HG03457 (cell line): ENCODE results near the gene ALG3.
A peak's percentile ranks its signal among the peaks of the same experiment; 100 is the strongest.

Source experiments
- ATAC-seq: cut with Tn5 transposase; IDR thresholded peaks from one replicate; pipeline ENCODE4 v1.9.1; 2021; ENCODE audit warnings: moderate number of reproducible peaks; ENCODE audit not compliant: unreplicated experiment

The ALG3 gene

DNA sequence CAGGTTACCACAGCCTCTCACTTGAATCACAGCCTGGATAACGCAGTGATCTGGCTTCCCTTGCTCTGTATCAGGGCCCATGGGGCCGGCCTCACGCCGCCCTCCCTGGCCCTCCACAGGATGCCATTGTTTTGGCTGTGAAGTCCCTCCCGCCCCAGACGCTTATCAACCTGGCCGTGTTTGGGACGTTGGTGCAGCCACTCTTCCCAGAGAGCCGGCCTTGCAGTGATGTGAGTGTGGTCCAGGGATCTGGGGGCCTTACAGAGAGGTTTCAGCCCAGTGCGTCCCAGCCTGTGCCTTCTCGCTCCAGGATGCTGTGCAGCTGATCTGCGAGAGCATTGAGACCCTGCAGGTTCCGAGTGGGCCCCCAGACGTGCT is 12.7 kb downstream of the ALG3 start:
- ATAC-seq, result no peak

DNA sequence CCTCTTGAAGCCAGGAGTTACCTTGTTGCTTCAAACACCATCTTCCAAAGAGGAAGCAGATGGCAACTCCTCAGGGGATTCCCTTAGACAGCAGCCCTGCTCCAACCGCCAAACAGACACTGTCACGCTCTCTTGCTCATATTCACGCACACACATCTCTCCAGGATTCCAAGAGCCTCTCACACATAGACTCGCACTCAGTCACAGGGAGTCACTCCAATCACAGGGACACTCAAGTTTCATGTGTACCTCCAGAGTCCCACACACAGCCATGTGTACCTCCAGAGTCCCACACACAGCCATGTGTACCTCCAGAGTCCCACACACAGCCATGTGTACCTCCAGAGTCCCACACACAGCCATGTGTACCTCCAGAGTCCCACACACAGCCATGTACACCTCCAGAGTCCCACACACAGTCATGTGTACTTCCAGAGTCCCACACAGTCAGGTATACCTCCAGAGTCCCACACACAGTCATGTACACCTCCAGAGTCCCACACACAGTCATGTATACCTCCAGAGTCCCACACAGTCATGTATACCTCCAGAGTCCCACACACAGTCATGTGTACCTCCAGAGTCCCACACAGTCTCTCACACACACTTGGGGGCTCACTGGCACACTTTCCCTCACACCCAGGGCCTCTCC is 13.3 kb downstream of the ALG3 start:
- ATAC-seq, result no peak

DNA sequence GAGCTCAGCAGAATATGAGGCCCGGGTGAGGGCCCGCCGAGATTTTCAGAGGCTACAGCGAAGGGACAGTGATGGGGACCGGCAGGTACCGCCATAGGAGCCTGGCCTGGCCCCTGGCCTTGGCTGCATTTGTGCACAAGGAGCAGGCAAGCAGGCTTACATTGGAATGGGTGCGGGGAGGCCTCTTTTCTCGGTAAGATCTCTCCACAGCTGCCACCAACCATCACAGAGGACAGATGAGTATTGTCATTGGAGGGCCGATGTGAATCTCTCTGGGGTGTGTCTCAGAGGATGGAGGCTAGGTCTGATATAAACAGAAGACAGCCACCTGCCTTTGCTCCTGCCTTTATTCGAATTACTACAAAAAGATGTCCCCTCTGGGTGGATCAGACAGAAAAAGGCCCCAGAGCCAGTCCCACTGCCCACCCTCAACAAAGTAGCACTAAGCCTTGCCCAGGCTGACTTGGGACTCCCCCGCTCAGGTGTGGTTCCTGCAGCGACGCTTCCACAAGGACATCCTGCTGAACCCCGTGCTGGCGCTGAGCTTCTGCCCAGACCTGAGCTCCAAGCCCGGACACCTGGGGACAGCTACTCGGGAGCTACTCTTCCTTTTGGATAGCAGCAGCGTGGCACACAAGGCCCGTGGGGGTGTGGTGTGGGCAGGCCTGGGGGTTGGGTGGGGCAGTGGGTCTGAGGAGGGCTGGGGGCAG is 13.9 kb downstream of the ALG3 start:
- ATAC-seq, result no peak

DNA sequence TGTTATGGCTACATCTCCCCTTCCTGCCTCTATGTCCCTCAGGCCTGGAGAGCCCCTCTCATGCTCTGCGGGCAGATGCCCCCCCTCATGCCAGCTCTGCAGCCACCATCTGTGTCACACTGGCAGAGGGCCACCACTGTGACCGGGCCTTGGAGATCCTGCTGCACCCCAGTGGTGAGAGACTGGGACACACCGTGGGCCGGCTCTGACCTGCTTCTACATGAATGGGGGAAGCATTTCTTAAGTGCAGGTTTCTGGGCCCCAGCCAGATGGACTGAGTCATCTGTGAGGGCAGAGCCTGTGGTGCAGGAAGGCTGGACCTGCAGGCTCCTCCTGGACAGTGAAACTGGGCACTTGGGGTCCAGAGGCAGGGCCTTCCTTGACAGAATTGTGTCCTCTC is 14.5 kb downstream of the ALG3 start:
- no peak for ATAC-seq

DNA sequence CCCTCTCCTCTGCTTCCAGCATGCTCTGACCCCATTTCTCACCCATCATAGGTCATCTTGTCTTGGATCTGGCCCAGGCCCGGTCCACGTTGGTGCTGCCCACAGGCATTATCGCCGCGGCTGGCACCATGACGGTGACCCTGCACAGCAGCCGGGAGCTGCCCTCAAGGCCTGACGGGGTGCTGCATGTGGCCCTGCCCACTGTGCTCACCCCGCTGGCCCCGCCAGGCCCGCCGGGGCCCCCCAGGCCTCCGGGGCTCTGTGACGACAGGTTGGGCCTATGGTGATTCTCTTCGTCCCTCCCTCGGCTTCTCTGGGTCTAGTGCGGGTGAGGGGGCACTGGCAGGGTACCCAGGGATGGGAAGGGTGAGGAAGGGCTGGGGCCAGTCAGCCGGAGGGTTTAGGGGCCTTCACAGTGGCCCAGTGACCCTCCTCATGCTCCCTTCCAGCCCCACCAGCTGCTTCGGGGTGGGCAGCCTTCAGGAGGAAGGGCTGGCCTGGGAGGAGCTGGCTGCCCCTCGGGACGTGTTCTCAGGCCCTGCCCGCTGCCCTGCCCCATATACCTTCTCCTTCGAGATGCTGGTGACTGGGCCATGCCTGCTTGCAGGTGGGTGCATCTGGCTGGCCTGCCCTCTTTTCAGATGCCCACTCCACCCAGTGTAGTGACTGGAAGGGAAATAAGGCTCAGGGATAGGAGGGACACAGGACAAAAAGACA is 15.5 kb downstream of the ALG3 start:
- ATAC-seq, result no peak

DNA sequence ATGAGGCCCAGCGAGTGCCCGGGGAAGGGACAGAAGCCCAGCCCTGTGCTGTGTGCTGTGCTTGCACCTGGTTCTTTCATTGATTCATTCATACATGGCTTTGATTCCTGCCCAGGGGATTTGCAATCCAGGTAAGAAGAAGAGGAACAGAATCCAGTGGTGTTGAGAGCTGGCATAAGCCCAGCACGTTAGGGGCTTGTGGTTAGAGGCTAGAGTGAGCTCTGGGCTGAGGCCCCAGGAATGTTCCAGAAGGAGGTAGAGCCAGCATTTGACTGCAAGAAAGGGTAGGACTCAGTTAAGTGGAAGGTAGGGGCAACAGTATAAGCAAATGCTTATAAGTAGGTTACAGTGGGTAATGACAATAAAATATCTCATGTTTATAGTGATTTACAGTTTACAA is 17.1 kb downstream of the ALG3 start:
- no peak for ATAC-seq

DNA sequence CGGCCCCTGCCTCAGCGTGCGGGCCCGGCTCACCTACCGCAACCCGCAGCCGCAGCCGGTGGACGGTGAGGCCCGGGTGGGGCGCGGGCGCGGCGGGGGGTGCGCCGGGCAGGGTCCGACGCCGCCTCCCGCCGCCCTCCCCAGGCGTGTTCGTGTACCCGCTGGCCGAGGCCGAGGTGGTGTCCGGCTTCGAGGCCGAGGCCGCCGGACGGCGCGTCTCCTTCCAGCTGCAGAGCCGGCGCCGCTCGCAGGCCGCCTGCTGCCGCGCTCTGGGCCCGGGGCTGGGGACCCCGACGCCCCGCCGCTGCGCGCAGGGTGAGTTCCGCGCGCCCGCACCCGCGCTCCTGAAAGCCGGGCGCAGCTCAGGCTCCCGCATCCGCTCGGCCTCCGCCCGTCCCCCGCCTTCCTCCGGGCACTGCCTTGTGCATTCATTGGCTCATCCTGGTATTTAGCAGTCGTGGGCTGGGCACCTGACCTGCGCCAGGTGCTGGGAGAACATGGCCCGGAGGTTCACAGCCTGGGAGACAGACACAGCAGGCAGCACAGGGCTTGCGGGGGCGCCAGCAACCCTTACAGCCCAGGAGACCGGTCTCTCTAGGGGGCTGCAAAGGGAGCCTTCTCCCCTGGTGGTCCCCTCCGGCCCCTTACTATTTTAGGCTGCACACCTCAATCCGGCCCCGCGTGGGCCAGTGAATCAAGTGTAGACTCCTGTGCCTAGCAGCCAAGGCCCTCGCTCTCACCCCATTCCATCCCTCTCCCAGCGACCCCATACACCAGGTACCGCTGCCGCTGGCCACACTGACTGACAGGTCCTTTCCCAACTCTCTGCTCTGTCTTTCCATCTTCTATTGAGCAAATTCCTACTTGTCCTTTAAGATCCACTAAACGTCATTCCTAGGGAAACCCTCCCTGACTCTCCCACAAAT is 17.9 kb downstream of the ALG3 start:
- no peak for ATAC-seq

DNA sequence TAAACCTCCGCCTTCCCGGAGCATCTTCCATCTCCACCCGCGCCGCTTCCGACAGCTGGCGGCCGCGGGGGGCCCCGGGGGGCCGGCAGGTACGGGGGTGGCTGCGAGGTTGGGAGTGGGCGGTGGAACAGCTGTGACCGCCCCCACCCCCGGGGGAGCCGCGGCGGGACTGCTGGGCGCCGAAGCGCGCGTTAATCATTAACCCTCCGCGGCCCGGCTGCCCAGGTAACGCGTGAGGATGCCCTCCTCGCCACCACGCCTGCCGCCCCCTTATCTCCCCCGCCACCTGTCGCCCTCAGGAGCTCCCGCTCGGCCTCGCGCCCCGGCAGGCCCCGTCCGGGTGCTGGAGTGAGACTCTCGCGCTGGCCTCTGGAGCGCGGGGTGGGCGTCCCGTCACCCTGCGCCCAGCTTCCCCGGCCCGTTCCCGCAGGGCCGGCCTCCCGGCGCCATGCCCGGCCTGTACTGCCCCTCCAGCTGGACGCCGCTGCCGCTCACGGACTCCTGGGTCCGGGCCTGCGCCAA is 18.6 kb downstream of the ALG3 start:
- ATAC-seq, result no peak

DNA sequence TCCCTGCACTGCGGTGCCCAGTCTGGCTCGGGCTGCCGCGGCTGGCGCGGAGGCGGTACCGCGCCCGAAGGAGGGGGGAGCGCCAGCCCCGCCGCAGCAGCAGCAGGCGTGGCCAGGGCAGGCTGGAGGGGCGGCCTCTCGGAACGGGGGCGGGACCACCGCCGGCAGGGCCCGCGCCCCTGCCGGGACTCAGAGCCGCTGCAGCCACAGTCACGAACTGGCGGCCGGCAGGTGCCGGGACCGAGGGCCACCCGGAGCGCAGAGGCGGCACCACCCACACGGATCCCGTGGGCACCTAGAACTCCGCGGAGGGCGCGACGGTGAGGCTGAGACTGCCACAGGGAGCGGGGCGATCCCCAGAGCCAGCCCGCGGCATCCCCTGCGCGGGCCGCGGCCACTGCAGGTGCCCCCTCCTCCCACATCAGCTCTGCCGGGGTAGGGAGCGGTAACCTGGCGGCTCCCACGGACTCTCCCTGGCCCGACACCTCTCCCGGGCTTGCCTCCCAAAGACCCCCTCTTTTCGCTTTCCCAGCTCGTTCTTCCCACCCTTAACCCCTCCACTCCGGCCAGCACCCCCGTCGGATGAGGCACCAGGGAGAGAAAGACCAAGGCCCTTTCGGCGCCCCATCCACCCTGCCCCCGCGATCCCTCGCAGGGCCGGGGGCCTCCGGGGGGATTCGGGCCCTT is 19.2 kb downstream of the ALG3 start, which contains the start of gene VWA5B2:
VWA5B2 (plus strand) TSS at position 192 of the 687 bp plus-strand sequence. CDS start 944 bp downstream, outside the sequence.
- ATAC-seq, result peak; percentile 82

DNA sequence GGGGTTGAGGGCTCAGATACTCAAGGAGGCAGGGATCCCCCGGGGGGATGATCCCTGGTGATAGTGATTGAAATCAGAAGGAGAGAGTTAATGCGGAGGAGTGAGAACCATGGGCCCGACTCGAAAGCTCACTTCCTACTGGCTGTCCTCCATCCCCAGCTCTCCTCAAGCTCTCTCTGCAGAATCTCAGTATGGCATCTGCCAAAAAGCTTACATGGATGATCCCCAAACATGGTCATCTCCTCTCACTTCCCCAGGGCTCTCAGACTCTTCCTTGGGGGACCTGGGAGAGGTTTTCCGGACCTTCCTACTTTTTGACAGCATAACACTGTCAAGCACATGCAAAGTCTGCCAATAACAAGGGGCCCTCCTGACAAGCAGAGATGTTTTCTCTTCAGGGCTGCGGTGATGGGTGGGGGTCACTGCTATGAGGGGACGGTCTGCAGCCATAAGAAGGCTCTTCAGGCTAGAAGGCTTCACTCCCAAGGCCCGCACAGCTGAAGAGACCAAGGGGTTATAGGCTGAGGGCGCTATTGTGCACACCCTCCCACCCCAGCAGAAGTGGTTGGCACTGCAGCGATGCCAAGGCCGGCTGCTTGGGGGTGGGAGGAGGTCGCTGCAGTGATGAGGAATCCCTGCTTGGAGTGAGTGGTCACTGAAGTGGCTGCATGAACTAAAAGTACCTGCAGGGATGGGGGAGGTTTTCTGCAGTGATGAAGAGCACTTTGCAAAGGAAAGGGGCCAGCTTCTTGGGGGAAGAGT is 20.2 kb downstream of the ALG3 start:
- ATAC-seq, result no peak

DNA sequence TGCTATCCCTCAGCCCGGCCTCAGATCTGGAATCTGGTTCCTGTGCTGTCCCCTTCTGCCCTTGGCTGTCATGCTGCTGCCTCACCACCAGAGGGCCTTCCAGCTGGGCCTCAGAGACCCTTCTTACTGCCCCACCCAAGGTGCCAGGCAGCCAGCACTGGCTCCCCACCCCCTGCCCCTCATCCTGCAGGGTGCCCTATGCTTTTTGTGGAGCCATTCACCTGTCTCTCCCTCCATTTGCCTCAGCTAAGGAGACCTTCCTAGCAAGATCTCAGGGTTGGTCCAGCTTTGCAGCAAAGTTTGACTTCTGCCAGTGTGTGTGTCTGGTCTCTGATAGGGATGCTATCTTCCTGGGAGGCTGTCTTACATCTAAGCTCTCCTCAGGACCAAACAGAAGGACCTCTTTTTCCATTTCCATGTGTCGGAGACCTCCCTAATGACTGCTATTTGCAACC is 21.3 kb downstream of the ALG3 start:
- ATAC-seq, result no peak

DNA sequence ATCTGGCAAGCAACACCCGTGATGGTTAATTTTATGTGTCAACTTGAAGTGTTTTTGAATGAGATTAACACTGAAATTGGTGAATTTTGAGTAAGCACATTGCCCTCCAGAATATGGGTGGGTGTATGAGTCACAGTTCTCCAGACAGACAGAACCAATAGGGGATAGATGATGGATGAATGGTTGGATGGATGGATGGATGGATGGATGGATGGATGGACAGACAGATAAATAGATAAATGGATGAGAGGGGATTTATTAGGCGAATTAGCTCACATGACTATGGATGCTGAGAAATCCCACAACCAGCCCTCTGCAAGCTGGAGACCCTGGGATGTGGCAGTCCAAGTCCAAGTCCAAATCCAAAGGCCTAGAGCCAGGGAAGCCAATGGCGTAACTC is 24.8 kb downstream of the ALG3 start:
- no peak for ATAC-seq

DNA sequence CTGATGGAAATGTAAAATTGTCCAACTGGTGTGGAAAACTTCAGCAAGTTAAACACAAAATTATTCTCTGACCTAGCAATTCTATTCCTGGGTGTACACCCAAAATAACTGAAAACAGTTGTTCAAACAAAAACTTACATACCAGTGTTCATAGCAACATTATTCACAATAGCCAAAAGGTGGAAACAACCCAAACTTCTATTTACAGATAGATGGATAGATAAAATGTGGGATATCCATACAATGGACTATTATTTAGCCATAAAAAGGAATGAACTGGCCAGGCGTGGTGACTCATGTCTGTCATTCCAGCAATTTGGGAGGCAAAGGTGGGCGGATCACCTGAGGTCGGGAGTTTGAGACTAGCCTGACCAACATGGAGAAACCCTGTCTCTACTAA is 26.2 kb downstream of the ALG3 start:
- ATAC-seq, result no peak

DNA sequence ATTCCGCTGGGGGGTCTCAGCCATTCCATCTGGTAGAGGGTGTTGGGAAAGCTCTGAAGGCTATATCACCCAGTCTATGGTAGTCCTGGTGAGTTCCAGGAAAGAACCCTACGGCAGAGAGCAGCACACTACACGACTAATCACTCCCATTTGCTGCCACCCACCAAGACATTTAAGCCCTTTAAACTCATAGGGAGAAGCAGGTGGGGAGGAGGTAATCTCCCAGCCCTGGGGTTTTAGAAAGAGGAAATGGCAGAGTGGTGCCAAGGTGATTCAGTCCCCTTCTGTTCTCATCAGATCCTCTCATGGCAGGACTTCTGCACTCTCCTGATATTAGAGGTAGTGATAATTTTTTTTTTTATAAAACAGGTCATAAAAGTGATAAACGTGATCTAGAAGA is 29.9 kb downstream of the ALG3 start:
- ATAC-seq, result no peak

DNA sequence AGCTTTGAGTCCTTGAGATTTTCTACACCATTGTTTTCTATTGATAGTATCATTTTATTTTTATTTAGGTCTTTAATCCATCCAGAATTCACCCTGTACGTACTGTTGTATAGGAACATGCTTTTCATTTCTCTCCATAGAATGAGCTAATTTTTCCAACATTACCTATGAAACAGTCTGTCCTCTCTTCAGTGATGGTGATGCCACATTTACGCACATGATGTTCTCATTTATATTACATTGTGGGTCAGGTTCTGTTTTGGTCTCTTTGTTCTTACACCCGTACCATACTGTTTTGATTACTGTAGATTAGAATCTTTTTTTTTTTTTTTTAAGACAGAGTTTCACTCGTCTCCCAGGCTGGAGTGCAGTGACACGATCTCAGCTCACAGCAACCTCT is 37.0 kb downstream of the ALG3 start:
- no peak for ATAC-seq

DNA sequence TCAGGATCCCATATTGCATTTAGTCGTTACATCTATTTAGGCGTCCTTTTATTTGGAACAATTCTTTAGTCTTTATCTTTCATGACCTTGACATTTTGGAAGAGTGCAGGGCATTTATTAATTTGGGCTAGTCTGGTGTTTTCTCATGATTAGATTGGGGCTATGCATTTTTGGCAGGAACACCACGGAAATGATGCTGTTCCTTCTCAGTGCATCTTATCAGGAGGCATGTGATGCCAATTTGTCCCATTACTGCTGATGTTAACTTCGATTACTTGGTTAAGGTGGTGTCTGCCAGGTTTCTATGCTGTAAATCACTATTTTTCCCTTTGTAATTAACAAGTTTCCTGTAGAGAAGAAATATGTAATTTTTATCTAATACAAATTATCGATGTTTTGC is 37.5 kb downstream of the ALG3 start:
- ATAC-seq, result no peak

DNA sequence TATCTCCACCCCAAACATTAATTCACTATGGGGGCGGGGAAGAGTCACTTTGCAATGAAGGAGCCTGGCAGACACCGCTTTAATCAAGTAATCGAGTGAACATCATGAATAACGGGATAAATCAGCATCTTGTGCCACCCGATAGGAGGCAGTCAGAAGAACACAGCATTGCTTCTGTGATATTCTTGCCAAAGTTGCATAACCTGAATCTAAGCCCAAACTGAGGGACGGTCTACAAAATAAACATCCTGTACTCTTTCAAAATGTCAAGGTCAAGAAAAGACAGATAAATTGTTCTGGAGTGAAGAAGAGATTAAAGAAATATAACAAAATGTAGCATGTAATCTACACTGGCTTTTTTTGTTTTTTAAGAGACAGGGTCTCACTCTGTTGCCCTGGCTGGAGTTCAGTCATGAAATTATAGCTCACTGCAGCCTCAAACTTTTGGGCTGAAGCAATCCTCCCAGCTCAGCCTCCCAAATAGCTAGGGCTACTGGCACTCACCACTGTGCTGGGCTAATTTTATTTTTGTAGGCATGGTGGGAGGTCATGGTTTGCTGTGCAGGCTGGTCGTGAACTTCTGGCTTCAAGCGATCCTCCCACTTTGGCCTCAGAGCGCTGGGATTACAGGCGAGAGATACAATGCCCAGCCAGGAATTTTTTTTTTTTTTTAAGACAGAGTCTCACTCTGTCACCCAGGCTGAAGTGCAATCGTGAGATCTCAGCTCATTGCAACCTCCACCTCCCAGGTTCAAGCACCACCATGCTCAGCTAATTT is 39.4 kb downstream of the ALG3 start:
- no peak for ATAC-seq

DNA sequence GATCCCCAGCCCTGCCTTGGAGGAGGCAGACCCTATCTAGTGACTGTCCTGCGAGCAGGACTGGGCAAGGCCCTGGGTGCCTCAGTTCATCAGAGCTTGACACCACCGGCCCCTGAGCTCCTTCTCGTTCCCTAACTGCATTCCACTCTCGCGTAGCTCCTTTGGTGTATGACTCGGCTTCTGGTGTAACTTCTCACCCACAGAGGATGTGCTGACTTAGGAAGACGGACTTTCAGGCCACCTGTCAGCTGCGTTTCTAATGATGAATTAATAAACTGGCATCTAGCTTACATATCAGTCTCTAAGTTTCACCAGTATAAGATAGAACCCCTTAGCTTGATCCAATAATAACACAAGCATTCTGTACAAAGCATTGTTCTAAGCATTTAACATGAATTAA is 45.2 kb downstream of the ALG3 start:
- ATAC-seq, result no peak

DNA sequence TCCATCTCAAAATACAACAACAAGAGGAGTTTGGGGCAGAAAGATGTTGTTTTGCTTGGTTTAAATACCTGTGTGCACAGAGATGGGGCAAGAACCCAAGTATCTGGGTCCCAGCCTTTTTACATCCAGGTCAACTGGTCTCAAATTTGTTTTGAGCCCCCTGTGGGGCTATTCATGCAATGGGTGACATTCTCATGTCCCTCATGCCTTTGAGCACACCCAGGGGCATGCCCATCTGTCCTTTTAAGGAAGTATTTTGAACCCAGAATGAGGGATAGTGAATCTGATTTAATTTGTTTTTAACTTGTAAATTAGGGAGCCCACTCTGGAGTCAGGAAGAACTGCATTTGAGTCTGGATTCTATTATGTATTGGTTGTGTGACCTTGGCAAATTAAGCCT is 47.9 kb downstream of the ALG3 start:
- ATAC-seq, result no peak
